Mucosa of stomach (tissue), 1 donor: ENCODE results near the gene MALT1.
A peak's percentile ranks its signal among the peaks of the same experiment; 100 is the strongest.
"Not testable (repeated sequence)": the region's sequence is repeated elsewhere in the genome, so short reads cannot be mapped to it uniquely, and the experiment has no call there.

Experiments used
- H3K27me3 ChIP-seq: one replicate; pipeline ENCODE4 v1.7.0; 2013; ENCODE audit warnings: mild to moderate bottlenecking, low read length; ENCODE audit not compliant: control insufficient read depth, insufficient read depth
- H3K36me3 ChIP-seq: one replicate; pipeline ENCODE4 v1.7.0; 2013; ENCODE audit warnings: low read length; ENCODE audit not compliant: control insufficient read depth, insufficient read depth
- H3K4me1 ChIP-seq: one replicate; pipeline ENCODE4 v1.7.0; 2013; ENCODE audit warnings: mild to moderate bottlenecking, low read length; ENCODE audit not compliant: control insufficient read depth, insufficient read depth
- H3K4me3 ChIP-seq: one replicate; pipeline ENCODE4 v1.7.0; 2013; ENCODE audit warnings: low read length
- H3K9ac ChIP-seq: one replicate; pipeline ENCODE4 v1.7.0; 2013; ENCODE audit warnings: mild to moderate bottlenecking, low read length, moderate library complexity
- H3K9me3 ChIP-seq: one replicate; pipeline ENCODE4 v1.7.0; 2013; ENCODE audit warnings: mild to moderate bottlenecking, low read length, moderate library complexity; ENCODE audit not compliant: control insufficient read depth
- donor health status: Pancreatic carcinoma.

Gene MALT1

GRCh38 chr18:58756596-58757240 is 85.5 kb downstream of the MALT1 start:
- H3K4me1 ChIP-seq: no peaks in the 10 kb centered on the region
- H3K36me3 ChIP-seq: no peaks in the 10 kb centered on the region
- H3K27me3 ChIP-seq: peaks cover 7% of the 10 kb centered on the region
- H3K9ac ChIP-seq: no peak overlapping the region
- H3K9me3 ChIP-seq: no peaks in the 10 kb centered on the region
- no peak overlapping the region for H3K4me3 ChIP-seq

- not testable (repeated sequence) for H3K36me3 ChIP-seq, H3K9me3 ChIP-seq, H3K9ac ChIP-seq, H3K27me3 ChIP-seq, H3K4me3 ChIP-seq, H3K4me1 ChIP-seq
These were observed 86.1 kb downstream of the MALT1 start for GRCh38 chr18:58757351-58757750.

DNA sequence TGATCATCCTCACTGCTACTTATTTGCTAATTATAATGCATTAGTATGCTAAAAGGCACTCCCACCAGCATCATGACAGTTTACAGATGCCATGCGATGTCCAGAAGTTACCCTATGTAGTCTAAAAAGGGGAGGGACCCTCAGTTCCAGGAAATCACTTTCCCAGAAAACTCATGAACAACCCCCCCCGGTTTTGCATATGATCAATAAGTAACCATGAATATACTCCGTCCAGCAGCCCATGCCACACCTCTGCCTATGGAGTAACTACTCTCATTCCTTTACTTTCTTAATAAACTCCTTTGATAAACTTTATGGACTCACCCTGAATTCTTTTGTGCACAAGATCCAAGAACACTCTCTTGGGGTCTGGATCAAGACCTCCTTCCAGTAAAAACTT is 86.8 kb downstream of the MALT1 start:
- no peaks in the 10 kb centered on the region for H3K36me3 ChIP-seq
- H3K9ac ChIP-seq: no peak overlapping the region
- no peaks in the 10 kb centered on the region for H3K9me3 ChIP-seq
- no peak overlapping the region for H3K4me3 ChIP-seq
- peaks cover 7% of the 10 kb centered on the region for H3K27me3 ChIP-seq
- H3K4me1 ChIP-seq: no peaks in the 10 kb centered on the region

GRCh38 chr18:58758606-58759005 is 87.3 kb downstream of the MALT1 start:
- H3K4me3 ChIP-seq: no peak overlapping the region
- no peaks in the 10 kb centered on the region for H3K4me1 ChIP-seq
- peaks cover 7% of the 10 kb centered on the region for H3K27me3 ChIP-seq
- no peaks in the 10 kb centered on the region for H3K36me3 ChIP-seq
- H3K9me3 ChIP-seq: no peaks in the 10 kb centered on the region
- no peak overlapping the region for H3K9ac ChIP-seq

DNA sequence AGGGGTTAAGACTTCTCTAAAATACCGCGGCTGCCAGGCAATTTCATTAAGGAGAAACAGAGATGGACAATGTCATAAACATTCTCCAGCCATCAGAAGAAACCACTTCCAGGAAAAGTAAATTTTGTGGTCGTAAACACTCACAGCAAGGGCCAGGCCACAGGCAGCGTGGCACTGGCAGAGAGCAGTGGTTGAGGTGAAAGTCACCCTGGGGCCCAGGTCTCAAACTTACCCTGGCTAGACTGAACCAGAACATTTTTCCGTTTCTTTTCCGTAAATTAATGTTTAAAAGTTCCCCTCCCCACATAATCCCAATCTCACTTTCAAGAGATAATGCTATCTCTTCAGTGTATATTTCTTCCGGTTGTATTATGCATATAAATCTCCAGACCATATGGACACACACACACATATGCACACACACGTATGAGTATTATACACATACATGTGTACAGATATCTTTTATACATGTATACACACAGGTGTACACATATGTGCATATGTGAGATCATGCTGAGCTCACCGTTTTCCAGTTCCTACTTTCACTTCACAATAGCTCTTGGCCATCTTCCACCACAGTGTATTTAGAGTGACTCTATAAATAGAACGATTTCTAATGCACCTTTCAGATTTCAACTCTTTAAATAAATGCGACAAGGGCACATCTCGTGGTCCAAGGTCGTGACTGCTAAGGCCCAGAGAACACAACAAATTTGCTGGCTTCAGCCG is 90.1 kb downstream of the MALT1 start:
- Histone ChIP-seq H3K9ac (no peak overlapping the region), H3K36me3 (no peaks in the 10 kb centered on the region), H3K4me3 (no peak overlapping the region), H3K27me3 (peaks cover 7% of the 10 kb centered on the region), H3K4me1 (no peaks in the 10 kb centered on the region), H3K9me3 (no peaks in the 10 kb centered on the region)

- H3K9ac ChIP-seq: no peak overlapping the region
- H3K4me1 ChIP-seq: no peaks in the 10 kb centered on the region
- H3K36me3 ChIP-seq: no peaks in the 10 kb centered on the region
- peaks cover 7% of the 10 kb centered on the region for H3K27me3 ChIP-seq
- no peak overlapping the region for H3K4me3 ChIP-seq
- no peaks in the 10 kb centered on the region for H3K9me3 ChIP-seq
These were observed 90.9 kb downstream of the MALT1 start for GRCh38 chr18:58761970-58762780.

DNA sequence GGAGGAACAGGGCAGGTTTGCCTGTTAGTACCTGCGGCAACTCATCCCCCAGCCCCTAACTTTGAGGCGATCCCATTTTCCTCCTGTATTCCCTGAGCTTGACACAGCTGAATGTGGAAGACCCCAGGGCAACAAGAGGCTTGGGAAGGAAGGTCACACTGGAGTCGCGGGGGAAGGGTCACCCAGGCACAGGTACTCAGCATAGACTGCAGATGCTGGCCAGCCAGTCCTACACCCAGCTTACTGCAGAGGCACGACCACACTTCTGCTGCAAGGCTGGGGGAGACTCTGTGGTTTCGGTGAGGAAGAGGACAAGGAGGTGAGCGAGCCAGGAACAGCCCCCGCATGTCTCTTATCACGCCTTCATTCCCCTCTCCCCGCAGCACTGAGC is 91.5 kb downstream of the MALT1 start:
- Histone ChIP-seq H3K4me1 (no peaks in the 10 kb centered on the region), H3K9me3 (no peaks in the 10 kb centered on the region), H3K36me3 (no peaks in the 10 kb centered on the region)

GRCh38 chr18:58766164-58766563 is 94.9 kb downstream of the MALT1 start:
- no peak overlapping the region for H3K9ac ChIP-seq
- H3K4me3 ChIP-seq: no peak overlapping the region
- H3K36me3 ChIP-seq: no peaks in the 10 kb centered on the region
- peaks cover 5% of the 10 kb centered on the region for H3K27me3 ChIP-seq
- no peaks in the 10 kb centered on the region for H3K9me3 ChIP-seq
- no peaks in the 10 kb centered on the region for H3K4me1 ChIP-seq

More for the DNA sequence above, 91.5 kb downstream of the MALT1 start:
- peaks cover 7% of the 10 kb centered on the region for H3K27me3 ChIP-seq
- no peak overlapping the region for H3K4me3 ChIP-seq
- H3K9ac ChIP-seq: no peak overlapping the region

- H3K4me1 ChIP-seq: no peaks in the 10 kb centered on the region
- peaks cover 5% of the 10 kb centered on the region for H3K27me3 ChIP-seq
- H3K36me3 ChIP-seq: no peaks in the 10 kb centered on the region
- no peak overlapping the region for H3K4me3 ChIP-seq
- H3K9ac ChIP-seq: no peak overlapping the region
- H3K9me3 ChIP-seq: no peaks in the 10 kb centered on the region
These were observed 95.7 kb downstream of the MALT1 start for GRCh38 chr18:58766946-58767345.

DNA sequence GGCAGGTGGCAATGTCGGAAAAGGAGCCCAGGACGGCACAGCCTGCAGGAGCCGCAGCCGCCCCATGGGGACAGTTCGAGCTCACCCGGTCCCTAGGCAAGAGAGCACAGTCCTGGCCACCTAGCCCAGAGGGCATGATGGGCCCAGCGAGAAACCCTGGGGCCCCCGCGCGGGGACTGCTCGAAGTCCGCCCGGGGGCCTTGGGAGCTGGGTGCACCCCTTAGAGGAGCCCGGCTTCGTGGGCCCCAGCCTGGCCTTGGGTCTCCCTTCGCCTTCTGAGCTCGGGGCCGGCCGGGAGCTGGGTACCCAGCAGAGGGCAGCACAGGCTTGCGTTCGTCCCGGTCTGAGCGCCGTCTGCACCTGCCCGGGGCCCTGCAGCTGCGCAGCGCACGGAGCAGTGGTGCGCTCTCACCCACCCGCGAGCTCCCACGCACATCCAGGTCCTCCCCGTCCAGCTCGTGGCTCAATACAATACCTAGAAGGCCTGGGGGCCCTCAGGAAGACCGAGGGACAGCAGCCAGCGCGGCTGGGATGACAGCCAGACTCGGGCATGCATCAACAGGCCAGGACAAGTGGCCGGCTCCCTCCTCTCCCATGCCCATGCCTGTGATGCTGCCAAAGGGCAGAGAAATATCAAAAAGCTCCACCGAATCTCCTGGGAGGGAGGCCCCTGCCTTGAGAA is 97.2 kb downstream of the MALT1 start:
- peaks cover 5% of the 10 kb centered on the region for H3K27me3 ChIP-seq
- no peaks in the 10 kb centered on the region for H3K4me1 ChIP-seq
- H3K9me3 ChIP-seq: no peaks in the 10 kb centered on the region
- H3K9ac ChIP-seq: no peak overlapping the region
- H3K36me3 ChIP-seq: no peaks in the 10 kb centered on the region
- H3K4me3 ChIP-seq: peak overlapping the region; percentile 10

DNA sequence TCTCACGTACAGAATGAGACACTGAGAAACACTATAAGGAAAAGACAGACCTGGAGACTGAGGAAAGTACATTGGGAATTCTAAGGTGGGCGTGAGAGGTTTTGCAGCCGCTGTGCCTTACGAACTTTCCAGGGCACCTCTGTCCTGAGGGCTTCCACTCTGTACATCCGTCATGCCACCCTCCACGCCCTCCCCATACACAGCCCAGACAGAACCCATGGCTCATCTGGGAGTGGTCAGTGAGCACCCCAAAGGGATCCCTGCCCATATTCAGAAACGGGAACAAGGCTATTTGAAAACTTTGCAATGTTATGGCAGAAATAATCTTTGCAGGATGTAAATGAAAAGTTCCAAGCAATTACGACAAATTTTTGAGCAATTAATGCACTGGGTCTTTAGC is 98.1 kb downstream of the MALT1 start:
- Histone ChIP-seq H3K9me3 (no peaks in the 10 kb centered on the region), H3K4me3 (no peak overlapping the region)

DNA sequence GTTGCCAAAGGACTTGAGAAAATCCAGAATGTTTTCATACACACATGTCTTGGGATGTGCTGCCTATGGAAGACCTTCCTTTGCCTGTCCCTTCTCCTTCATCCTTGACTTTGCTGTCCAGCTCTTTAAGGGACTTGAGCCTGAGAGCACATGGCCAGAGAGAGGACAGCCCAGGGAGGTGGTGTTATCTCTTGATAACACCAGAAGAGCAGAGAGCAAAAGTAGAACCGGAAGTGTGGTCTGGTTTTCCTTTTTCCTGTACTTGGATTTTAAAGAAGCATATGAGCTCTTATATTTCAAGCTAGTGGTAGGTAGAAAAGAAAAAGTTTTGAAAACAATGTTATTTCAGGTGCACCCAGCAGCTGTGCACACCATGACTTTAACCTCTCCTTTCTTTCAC is 99.3 kb downstream of the MALT1 start:
- H3K9ac ChIP-seq: no peak overlapping the region
- H3K9me3 ChIP-seq: no peaks in the 10 kb centered on the region
- no peaks in the 10 kb centered on the region for H3K4me1 ChIP-seq
- no peaks in the 10 kb centered on the region for H3K36me3 ChIP-seq
- no peak overlapping the region for H3K4me3 ChIP-seq
- H3K27me3 ChIP-seq: peaks cover 5% of the 10 kb centered on the region

More for the DNA sequence above, 98.1 kb downstream of the MALT1 start:
- Histone ChIP-seq H3K27me3 (peaks cover 5% of the 10 kb centered on the region), H3K4me1 (no peaks in the 10 kb centered on the region), H3K36me3 (no peaks in the 10 kb centered on the region), H3K9ac (no peak overlapping the region)
